Measurements from ENCODE around the gene LRRC4C.
A peak's percentile ranks its signal among the peaks of the same experiment; 100 is the strongest.

LRRC4C gene

GRCh38 chr11:41246399-41246745 lies 213.1 kb downstream of the LRRC4C start:
- no peak for DNase-seq

GRCh38 chr11:41245704-41246398 lies 213.6 kb downstream of the LRRC4C start:
- no peak for DNase-seq

GRCh38 chr11:41245184-41245583 lies 214.3 kb downstream of the LRRC4C start:
- no peak for DNase-seq

- no peak for DNase-seq
Measured at GRCh38 chr11:41237382-41237781, 222.1 kb downstream of the LRRC4C start.

GRCh38 chr11:41235668-41236067 lies 223.8 kb downstream of the LRRC4C start:
- DNase-seq, result no peak

GRCh38 chr11:41225856-41226633 lies 233.4 kb downstream of the LRRC4C start:
- no peak for DNase-seq

- DNase-seq, result no peak
Measured at GRCh38 chr11:41222236-41222635, 237.2 kb downstream of the LRRC4C start.

- DNase-seq, result no peak
Measured at GRCh38 chr11:41206388-41206787, 253.1 kb downstream of the LRRC4C start.

- DNase-seq, result peak; percentile 39
Measured at GRCh38 chr11:41201156-41201555, 258.3 kb downstream of the LRRC4C start.

- DNase-seq, result no peak
Measured at GRCh38 chr11:41190437-41191082, 268.9 kb downstream of the LRRC4C start.

- no peak for DNase-seq
Measured at GRCh38 chr11:41189701-41190436, 269.6 kb downstream of the LRRC4C start.

- no peak for DNase-seq
Measured at GRCh38 chr11:41177791-41178190, 281.7 kb downstream of the LRRC4C start.

- no peak for DNase-seq
Measured at GRCh38 chr11:41175304-41175972, 284.0 kb downstream of the LRRC4C start.

- no peak for DNase-seq
Measured at GRCh38 chr11:41146326-41146725, 313.1 kb downstream of the LRRC4C start.

GRCh38 chr11:41145420-41145819 lies 314.0 kb downstream of the LRRC4C start:
- DNase-seq, result no peak

- no peak for DNase-seq
Measured at GRCh38 chr11:41134971-41135370, 324.5 kb downstream of the LRRC4C start.

GRCh38 chr11:41133023-41133422 lies 326.4 kb downstream of the LRRC4C start:
- no peak for DNase-seq

GRCh38 chr11:41121600-41121999 lies 337.9 kb downstream of the LRRC4C start:
- DNase-seq, result no peak

GRCh38 chr11:41119484-41119883 lies 340.0 kb downstream of the LRRC4C start:
- no peak for DNase-seq

- DNase-seq, result no peak
Measured at GRCh38 chr11:41118521-41118920, 340.9 kb downstream of the LRRC4C start.

- peak; percentile 17 for DNase-seq
Measured at GRCh38 chr11:41116970-41117369, 342.5 kb downstream of the LRRC4C start.

- DNase-seq, result no peak
Measured at GRCh38 chr11:41115066-41115465, 344.4 kb downstream of the LRRC4C start.

GRCh38 chr11:41113160-41113559 lies 346.3 kb downstream of the LRRC4C start:
- DNase-seq, result no peak

Measured in RPMI8226 (cell line).